Keratinocyte (primary cell): Measurements from ENCODE around the gene SLC66A2. TPM values are rescaled to one million over a fixed set of nuclear protein-coding genes. Genes with fewer than 3 reads are reported as not detected.

Experiments used
- DNase-seq: peaks from one replicate; pipeline ENCODE4 v3.0.0-alpha.2; 2011; ENCODE audit warnings: low read depth, missing footprints, low spot score
- FAIRE-seq: peaks from 2 replicates; lab custom pipeline; 2011; peaks lifted over from hg19 to GRCh38; lab: Jason Lieb, UNC
- H2AFZ ChIP-seq: 2 replicates; pipeline ENCODE4 v1.6.0; 2012; ENCODE audit warnings: low read length, control low read depth, inconsistent platforms; ENCODE audit not compliant: control insufficient read depth
- H3K27ac ChIP-seq: 2 replicates; pipeline ENCODE4 v1.5.1; 2011; ENCODE audit warnings: low read length; ENCODE audit not compliant: control insufficient read depth, insufficient read depth
- H3K27me3 ChIP-seq: 3 replicates; pipeline ENCODE4 v1.6.0; 2011; ENCODE audit warnings: low read length; ENCODE audit not compliant: control insufficient read depth, insufficient read depth; ENCODE audit errors: extremely low read depth
- H3K36me3 ChIP-seq, 2 experiments: 2 replicates in 1 of 2; 3 replicates in 1 of 2; pipeline ENCODE4 v1.5.1; 2011; ENCODE audit warnings: low read length in 2 of 2, mild to moderate bottlenecking in 1 of 2; ENCODE audit not compliant: control insufficient read depth in 2 of 2, insufficient read depth in 2 of 2; ENCODE audit errors: extremely low read depth in 1 of 2
- H3K4me1 ChIP-seq: 3 replicates; pipeline ENCODE4 v1.5.1; 2011; ENCODE audit warnings: low read length; ENCODE audit not compliant: control insufficient read depth, insufficient read depth; ENCODE audit errors: extremely low read depth
- H3K4me2 ChIP-seq: 3 replicates; pipeline ENCODE4 v1.6.0; 2011; ENCODE audit warnings: low read depth, low read length; ENCODE audit not compliant: control insufficient read depth, insufficient read depth; ENCODE audit errors: extremely low read depth
- H3K4me3 ChIP-seq, 3 experiments: fragments of 200-600 bp in 1 of 3; sonication (generic) in 1 of 3; 2 replicates in 2 of 3; 3 replicates in 1 of 3; pipeline ENCODE4 v1.5.1; 2011 to 2016; ENCODE audit warnings: low read length in 3 of 3, mild to moderate bottlenecking in 3 of 3, control low read depth in 2 of 3, inconsistent platforms in 1 of 3, low read depth in 1 of 3, mixed read lengths in 1 of 3, mixed run types in 1 of 3, moderate library complexity in 1 of 3; ENCODE audit not compliant: control insufficient read depth in 2 of 3, insufficient read depth in 2 of 3; ENCODE audit errors: extremely low read depth in 1 of 3
- H3K79me2 ChIP-seq: 2 replicates; pipeline ENCODE4 v1.6.0; 2012; ENCODE audit warnings: low read length; ENCODE audit not compliant: control insufficient read depth, insufficient read depth
- H3K9ac ChIP-seq: 3 replicates; pipeline ENCODE4 v1.6.0; 2011; ENCODE audit warnings: low read length; ENCODE audit not compliant: control insufficient read depth, insufficient read depth; ENCODE audit errors: extremely low read depth
- H3K9me1 ChIP-seq: 3 replicates; pipeline ENCODE4 v1.6.0; 2011; ENCODE audit warnings: low read length; ENCODE audit not compliant: control insufficient read depth, insufficient read depth; ENCODE audit errors: extremely low read depth
- H3K9me3 ChIP-seq: 2 replicates; pipeline ENCODE4 v1.5.1; 2012; ENCODE audit warnings: low read depth, low read length; ENCODE audit not compliant: control insufficient read depth
- H4K20me1 ChIP-seq: 3 replicates; pipeline ENCODE4 v1.6.0; 2011; ENCODE audit warnings: low read length; ENCODE audit not compliant: control insufficient read depth, insufficient read depth; ENCODE audit errors: extremely low read depth
- EZH2 ChIP-seq: IDR thresholded peaks from one replicate; pipeline ENCODE4 v1.6.1; 2012; ENCODE audit warnings: inconsistent platforms, mild to moderate bottlenecking, low read length, moderate library complexity
- dilution Hi-C: fragments of 300-500 bp; cut with MboI; formaldehyde crosslinking; loops from one replicate; pipeline ENCODE4 v1.7.0; 2020; ENCODE audit warnings: low sequenced_read_pairs; ENCODE audit not compliant: extremely low pct_ligation_motif_present
- polyA plus RNA-seq, 5 experiments: library from polyadenylated mRNA; depleted of rRNA in 3 of 5; stranded (reverse) in 3 of 5; stranded (forward) in 1 of 5; unstranded in 1 of 5; fragments of >200 nt; gene quantifications; 1 replicate in 1 of 5; 2 replicates in 3 of 5; 3 replicates in 1 of 5; pipeline versions ENCODE4 v1.2.1 to v1.2.3, GENCODE V29; 2011 to 2012; ENCODE audit warnings: missing spikeins in 2 of 5, low read depth in 1 of 5, low replicate concordance in 1 of 5
- TF ChIP-seq, protein P1 (sequence below), 3 experiments: IDR thresholded peaks in 1 of 3; conservative IDR thresholded peaks in 1 of 3; optimal IDR thresholded peaks in 1 of 3; 2 replicates in 2 of 3; 3 replicates in 1 of 3; pipeline versions ENCODE3 to v1.5.1; 2011; ENCODE audit warnings: low read length in 3 of 3, mild to moderate bottlenecking in 3 of 3, moderate library complexity in 2 of 3, control low read depth in 1 of 3, inconsistent platforms in 1 of 3; ENCODE audit not compliant: insufficient read depth in 2 of 3; ENCODE audit errors: extremely low read depth in 1 of 3

The SLC66A2 gene
- polyA plus RNA-seq, 1 donor (not counting 4 experiments of a cell fraction or from before 2014, with no cell fraction given): 16.3 TPM

DNA sequence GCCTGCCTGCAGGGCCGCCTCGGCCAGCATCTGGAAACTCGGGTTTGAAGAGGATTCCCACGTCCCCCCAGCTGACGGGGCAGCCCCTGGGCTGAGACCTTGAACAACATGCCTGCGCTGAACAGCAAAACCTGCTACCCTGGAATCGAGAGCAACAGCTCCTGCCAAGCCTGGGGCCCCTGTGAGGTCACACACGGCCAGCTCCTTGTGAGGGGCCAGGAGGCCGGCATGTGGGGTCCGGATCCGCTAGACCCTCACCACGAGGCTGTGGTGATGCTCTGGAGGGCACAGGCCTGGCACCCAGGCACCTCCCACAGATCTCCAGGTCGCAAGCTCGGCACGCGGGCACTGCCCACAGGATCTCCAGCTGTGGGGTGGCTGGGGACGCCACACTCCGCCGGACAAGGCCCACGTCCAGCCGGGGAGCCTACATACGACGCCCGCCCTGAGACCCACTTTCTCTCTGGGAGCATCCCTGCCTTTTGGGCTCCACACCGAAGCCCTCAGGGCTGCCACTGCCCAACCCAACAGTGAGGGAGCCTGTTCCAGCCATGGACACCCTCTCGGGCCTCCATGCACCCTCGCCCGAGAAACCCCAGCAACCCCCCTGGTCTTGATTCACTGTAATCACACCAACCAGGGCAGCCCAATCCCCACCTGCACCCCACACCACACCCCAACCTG lies 34.1 kb downstream of the SLC66A2 start:
- Histone ChIP-seq H3K79me2 (peaks cover 22% of the 10 kb centered on the region), H4K20me1 (no peaks in the 10 kb centered on the region), H3K27ac (no peak overlapping the region), H3K4me2 (no peak overlapping the region), H3K9me3 (no peaks in the 10 kb centered on the region), H3K9ac (no peak overlapping the region), H3K4me3 (no peak overlapping the region), H3K9me1 (no peaks in the 10 kb centered on the region), H3K4me1 (no peaks in the 10 kb centered on the region), H3K27me3 (no peaks in the 10 kb centered on the region), H3K36me3 (peaks cover 10 to 12% of the 10 kb centered on the region in 2 experiments), H2AFZ (no peak overlapping the region)
- FAIRE-seq (no peak), DNase-seq (no peak)
- dilution Hi-C loops: no loop called here
- TF ChIP-seq, protein P1, sequence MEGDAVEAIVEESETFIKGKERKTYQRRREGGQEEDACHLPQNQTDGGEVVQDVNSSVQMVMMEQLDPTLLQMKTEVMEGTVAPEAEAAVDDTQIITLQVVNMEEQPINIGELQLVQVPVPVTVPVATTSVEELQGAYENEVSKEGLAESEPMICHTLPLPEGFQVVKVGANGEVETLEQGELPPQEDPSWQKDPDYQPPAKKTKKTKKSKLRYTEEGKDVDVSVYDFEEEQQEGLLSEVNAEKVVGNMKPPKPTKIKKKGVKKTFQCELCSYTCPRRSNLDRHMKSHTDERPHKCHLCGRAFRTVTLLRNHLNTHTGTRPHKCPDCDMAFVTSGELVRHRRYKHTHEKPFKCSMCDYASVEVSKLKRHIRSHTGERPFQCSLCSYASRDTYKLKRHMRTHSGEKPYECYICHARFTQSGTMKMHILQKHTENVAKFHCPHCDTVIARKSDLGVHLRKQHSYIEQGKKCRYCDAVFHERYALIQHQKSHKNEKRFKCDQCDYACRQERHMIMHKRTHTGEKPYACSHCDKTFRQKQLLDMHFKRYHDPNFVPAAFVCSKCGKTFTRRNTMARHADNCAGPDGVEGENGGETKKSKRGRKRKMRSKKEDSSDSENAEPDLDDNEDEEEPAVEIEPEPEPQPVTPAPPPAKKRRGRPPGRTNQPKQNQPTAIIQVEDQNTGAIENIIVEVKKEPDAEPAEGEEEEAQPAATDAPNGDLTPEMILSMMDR (optimal IDR thresholded peaks at IDR 0.05 in 1 of 3, IDR thresholded peaks at IDR 0.05 in 1 of 3, conservative IDR thresholded peaks at IDR 0.05 in 1 of 3; ENCODE audit: extremely low read depth in 1 of 3, insufficient read depth in 2 of 3, low read length in 3 of 3): no peak
- no peak for TF ChIP-seq EZH2

GRCh38 chr18:79916546-79917168 lies 34.8 kb downstream of the SLC66A2 start:
- Histone ChIP-seq H3K9ac (no peak overlapping the region), H2AFZ (no peak overlapping the region), H4K20me1 (no peaks in the 10 kb centered on the region), H3K9me3 (no peaks in the 10 kb centered on the region), H3K4me3 (no peak overlapping the region), H3K4me2 (no peak overlapping the region), H3K79me2 (peaks cover 21% of the 10 kb centered on the region), H3K27me3 (no peaks in the 10 kb centered on the region), H3K27ac (no peak overlapping the region), H3K4me1 (no peaks in the 10 kb centered on the region), H3K36me3 (peaks cover 6 to 8% of the 10 kb centered on the region in 2 experiments), H3K9me1 (no peaks in the 10 kb centered on the region)
- FAIRE-seq: no peak
- DNase-seq: no peak
- no peak for TF ChIP-seq EZH2
- TF ChIP-seq, protein P1 (optimal IDR thresholded peaks at IDR 0.05 in 1 of 3, IDR thresholded peaks at IDR 0.05 in 1 of 3, conservative IDR thresholded peaks at IDR 0.05 in 1 of 3; ENCODE audit: extremely low read depth in 1 of 3, insufficient read depth in 2 of 3, low read length in 3 of 3): no peak
- dilution Hi-C loops: no loop called here
